Suprapubic skin (tissue), 3 donors: Measurements from ENCODE around the gene KRTAP3-3.

Source experiments
- CTCF ChIP-seq, 2 donors: fragments of 200-600 bp in 1 of 2; fragments of 450-650 bp in 1 of 2; sonication (generic) in 1 of 2; IDR thresholded peaks; one replicate each; pipeline ENCODE4 v1.5.1; 2016 to 2019; ENCODE audit warnings: antibody characterized with exemption in 2 of 2, mild to moderate bottlenecking in 1 of 2, moderate library complexity in 1 of 2
- POLR2A ChIP-seq, 2 donors: fragments of 450-650 bp; IDR thresholded peaks; one replicate each; pipeline ENCODE4 v1.6.1; 2017; ENCODE audit warnings: antibody characterized with exemption in 2 of 2, mild to moderate bottlenecking in 2 of 2, moderate library complexity in 2 of 2

DNA sequence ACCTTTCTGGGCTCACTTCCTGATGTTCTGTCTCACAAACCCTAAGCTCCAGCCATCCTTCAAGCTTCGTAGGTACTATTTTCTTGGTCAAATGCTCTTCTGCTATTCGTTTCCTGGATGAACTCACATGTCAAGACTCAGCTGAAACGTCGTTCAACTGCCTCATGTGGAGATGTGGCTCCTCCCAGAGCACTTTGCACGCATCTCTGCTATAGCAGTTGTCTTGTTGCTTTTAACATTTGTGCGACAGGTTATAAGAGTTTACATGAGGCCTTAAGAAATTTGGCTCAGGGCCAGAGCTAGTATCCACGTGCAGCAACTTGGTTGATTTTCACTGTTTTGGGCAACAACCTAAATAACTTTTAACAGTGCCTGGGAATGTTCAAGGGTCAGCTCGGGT, 7.0 kb downstream of the KRTAP3-3 start:
- TF ChIP-seq CTCF (IDR thresholded peaks at IDR 0.05) (no peak), POLR2A (IDR thresholded peaks at IDR 0.05) (no peak)
